ENCODE data around the gene MLEC. TPM values are rescaled to one million over a fixed set of nuclear protein-coding genes. Genes with fewer than 3 reads are reported as not detected.

Gene MLEC
- total RNA-seq, 1 donor from 2014 or later = 172 TPM

DNA sequence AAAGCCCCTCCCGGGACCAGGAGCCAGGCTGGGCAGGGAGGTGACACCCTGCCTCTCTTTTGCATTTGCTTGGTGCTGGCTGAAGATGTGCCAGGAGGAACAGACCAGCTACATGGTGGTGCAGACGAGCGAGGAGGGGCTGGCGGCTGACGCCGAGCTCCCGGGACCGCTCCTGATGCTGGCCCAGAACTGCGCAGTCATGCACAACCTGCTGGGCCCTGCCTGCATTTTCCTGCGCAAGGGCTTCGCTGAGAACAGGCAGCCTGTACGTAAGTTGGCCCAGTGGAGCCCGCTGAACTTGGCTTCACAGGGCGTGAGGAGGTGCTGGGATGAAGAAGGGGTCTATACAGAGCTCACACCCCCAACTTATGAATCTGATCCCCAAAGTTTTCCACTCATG is 30.9 kb upstream of the MLEC start:
- H3K4me1 Mint-ChIP-seq (ENCODE audit: unreplicated experiment) = peaks cover 16% of the 10 kb centered on the region

DNA sequence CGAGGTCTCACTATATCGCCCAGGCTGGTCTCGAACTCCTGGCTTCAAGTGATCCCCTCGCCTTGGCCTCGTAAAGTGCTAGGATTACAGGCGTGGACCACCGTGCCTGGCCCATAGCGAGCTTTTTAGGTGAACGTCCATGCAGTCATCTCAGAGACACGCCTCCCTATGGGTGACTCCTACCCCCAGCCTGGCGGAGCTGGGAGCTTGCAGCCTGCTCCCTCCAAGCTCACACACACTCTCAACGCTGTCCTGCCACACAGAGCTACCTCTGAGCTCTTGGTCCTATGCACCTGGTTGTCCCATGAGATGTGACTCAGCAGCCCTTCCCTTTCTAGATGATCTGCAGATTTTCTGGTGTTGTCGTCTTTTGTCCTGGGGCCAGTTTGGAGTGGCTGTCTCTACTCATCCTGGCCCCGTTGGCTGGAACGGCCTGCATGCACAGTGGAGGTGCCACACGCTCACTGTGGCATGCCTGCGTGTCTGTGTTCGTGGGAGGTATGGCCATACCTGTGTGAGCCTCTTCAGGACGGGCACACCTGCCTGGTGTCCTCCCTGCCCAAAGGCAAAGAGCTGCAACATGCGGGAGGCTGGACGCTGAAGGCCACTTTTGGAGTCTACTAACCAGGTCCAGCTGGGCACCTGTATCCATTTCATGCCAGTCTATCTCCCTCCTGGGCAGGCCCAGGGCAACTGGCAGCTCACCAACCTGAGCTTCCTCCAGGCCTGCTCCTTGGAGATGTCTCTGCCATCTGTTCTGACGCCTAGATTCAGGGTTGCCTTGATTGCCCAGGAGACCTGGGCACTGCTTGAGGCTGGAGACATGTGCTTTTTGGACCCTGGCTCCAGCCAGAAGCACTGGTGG is 28.4 kb upstream of the MLEC start:
- Mint-ChIP-seq H3K36me3 (no peaks in the 10 kb centered on the region), H3K4me1 (ENCODE audit: unreplicated experiment) (no peaks in the 10 kb centered on the region), H3K4me3 (no peak overlapping the region), H3K9me3 (no peaks in the 10 kb centered on the region), H3K27ac (no peak overlapping the region), H3K27me3 (no peaks in the 10 kb centered on the region)
- DNase-seq (ENCODE audit: extremely low spot score, unreplicated experiment) = no peak
- TF ChIP-seq, protein P1, sequence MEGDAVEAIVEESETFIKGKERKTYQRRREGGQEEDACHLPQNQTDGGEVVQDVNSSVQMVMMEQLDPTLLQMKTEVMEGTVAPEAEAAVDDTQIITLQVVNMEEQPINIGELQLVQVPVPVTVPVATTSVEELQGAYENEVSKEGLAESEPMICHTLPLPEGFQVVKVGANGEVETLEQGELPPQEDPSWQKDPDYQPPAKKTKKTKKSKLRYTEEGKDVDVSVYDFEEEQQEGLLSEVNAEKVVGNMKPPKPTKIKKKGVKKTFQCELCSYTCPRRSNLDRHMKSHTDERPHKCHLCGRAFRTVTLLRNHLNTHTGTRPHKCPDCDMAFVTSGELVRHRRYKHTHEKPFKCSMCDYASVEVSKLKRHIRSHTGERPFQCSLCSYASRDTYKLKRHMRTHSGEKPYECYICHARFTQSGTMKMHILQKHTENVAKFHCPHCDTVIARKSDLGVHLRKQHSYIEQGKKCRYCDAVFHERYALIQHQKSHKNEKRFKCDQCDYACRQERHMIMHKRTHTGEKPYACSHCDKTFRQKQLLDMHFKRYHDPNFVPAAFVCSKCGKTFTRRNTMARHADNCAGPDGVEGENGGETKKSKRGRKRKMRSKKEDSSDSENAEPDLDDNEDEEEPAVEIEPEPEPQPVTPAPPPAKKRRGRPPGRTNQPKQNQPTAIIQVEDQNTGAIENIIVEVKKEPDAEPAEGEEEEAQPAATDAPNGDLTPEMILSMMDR (conservative IDR thresholded peaks at IDR 0.05) = no peak

More for the DNA sequence above, 30.9 kb upstream of the MLEC start:
- H3K27me3 Mint-ChIP-seq = peaks cover 20% of the 10 kb centered on the region
- H3K9me3 Mint-ChIP-seq = no peaks in the 10 kb centered on the region
- H3K27ac Mint-ChIP-seq = no peak overlapping the region
- H3K36me3 Mint-ChIP-seq = no peaks in the 10 kb centered on the region
- no peak overlapping the region for H3K4me3 Mint-ChIP-seq
- TF ChIP-seq, protein P1 (conservative IDR thresholded peaks at IDR 0.05) = no peak
- no peak for DNase-seq (ENCODE audit: extremely low spot score, unreplicated experiment)

DNA sequence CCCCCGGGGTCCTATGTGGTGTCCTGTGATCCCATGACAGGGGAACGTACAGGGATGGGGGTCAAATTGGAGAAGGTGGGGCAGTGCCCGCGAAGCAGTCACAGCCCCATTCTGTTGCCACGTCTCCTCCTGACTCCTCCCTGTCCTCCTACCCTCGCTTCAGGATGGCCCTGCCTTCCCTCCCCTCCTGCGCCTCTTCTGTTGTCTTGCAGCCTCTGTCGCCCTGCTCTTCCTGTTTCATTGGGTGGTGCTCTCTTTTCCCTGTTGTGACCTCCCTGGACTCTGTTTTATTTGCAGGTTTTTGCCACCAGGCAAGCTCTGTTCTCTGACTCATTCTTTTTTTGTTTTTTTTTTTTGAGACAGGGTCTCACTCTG is 27.8 kb upstream of the MLEC start:
- no peak for DNase-seq (ENCODE audit: extremely low spot score, unreplicated experiment)
- TF ChIP-seq, protein P1 (conservative IDR thresholded peaks at IDR 0.05) = no peak
- H3K9me3 Mint-ChIP-seq = no peaks in the 10 kb centered on the region
- H3K4me3 Mint-ChIP-seq = no peak overlapping the region
- no peaks in the 10 kb centered on the region for H3K27me3 Mint-ChIP-seq
- no peaks in the 10 kb centered on the region for H3K4me1 Mint-ChIP-seq (ENCODE audit: unreplicated experiment)
- no peak overlapping the region for H3K27ac Mint-ChIP-seq
- no peaks in the 10 kb centered on the region for H3K36me3 Mint-ChIP-seq

DNA sequence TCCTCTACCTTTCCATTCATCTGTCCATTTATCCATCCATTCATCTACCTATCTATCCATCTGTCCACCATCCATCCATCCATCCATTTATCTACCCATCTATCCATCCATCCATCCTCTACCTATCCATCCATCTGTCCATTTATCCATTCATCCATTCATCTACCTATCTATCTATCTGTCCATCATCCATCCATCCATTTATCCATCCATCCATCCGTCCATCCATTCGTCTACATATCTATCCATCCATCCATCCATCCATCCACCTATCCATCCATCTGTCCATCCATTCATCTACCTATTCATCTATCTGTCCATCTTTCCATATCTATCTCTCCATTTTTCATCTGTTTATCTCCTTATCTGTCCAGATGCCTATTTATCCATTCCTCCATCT is 25.5 kb upstream of the MLEC start:
- H3K9me3 Mint-ChIP-seq = no peaks in the 10 kb centered on the region
- no peaks in the 10 kb centered on the region for H3K27me3 Mint-ChIP-seq
- no peak overlapping the region for H3K27ac Mint-ChIP-seq
- H3K4me3 Mint-ChIP-seq = no peak overlapping the region
- H3K36me3 Mint-ChIP-seq = no peaks in the 10 kb centered on the region
- no peak for DNase-seq (ENCODE audit: extremely low spot score, unreplicated experiment)
- TF ChIP-seq, protein P1 (conservative IDR thresholded peaks at IDR 0.05) = no peak
- H3K4me1 Mint-ChIP-seq (ENCODE audit: unreplicated experiment) = no peaks in the 10 kb centered on the region

DNA sequence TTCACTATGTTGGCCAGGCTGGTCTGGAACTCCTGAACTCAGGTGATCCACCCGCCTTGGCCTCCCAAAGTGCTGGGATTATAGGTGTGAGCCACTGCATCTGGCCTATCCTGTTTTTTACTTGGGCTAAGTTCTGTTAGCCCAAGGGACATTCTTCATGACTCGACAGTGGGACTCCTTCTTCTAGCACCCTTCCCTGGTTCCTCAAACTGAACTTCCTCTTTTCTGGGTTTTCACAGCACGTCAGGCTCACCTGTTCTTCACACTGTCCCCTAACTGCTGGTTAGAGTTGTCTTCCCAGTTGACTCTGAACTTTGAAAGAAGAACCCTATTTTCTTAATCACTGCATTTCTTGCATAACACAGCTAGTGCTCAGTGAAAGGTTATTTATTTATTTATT is 24.1 kb upstream of the MLEC start:
- H3K27ac Mint-ChIP-seq = no peak overlapping the region
- no peaks in the 10 kb centered on the region for H3K9me3 Mint-ChIP-seq
- H3K4me1 Mint-ChIP-seq (ENCODE audit: unreplicated experiment) = no peaks in the 10 kb centered on the region
- DNase-seq (ENCODE audit: extremely low spot score, unreplicated experiment) = no peak
- H3K36me3 Mint-ChIP-seq = no peaks in the 10 kb centered on the region
- peaks cover 3% of the 10 kb centered on the region for H3K27me3 Mint-ChIP-seq
- H3K4me3 Mint-ChIP-seq = no peak overlapping the region
- TF ChIP-seq, protein P1 (conservative IDR thresholded peaks at IDR 0.05) = no peak
